ENCODE results near the gene IGF1.

IGF1 gene

GRCh38 chr12:102426599-102427542 lies 53.5 kb downstream of the IGF1 start:
- DNase-seq = no peak

GRCh38 chr12:102425109-102426039 lies 55.0 kb downstream of the IGF1 start:
- DNase-seq = no peak

GRCh38 chr12:102423462-102423861 lies 56.9 kb downstream of the IGF1 start:
- DNase-seq = no peak

GRCh38 chr12:102421802-102422583 lies 58.4 kb downstream of the IGF1 start:
- DNase-seq = no peak

- DNase-seq = no peak
These were observed 61.1 kb downstream of the IGF1 start for GRCh38 chr12:102419094-102419764.

GRCh38 chr12:102417055-102417454 lies 63.3 kb downstream of the IGF1 start:
- DNase-seq = no peak

GRCh38 chr12:102415515-102415914 lies 64.8 kb downstream of the IGF1 start:
- DNase-seq = no peak

- DNase-seq = no peak
These were observed 67.0 kb downstream of the IGF1 start for GRCh38 chr12:102413396-102413795.

GRCh38 chr12:102410511-102410910 lies 69.9 kb downstream of the IGF1 start:
- no peak for DNase-seq

GRCh38 chr12:102408487-102409297 lies 71.7 kb downstream of the IGF1 start:
- no peak for DNase-seq

- no peak for DNase-seq
These were observed 72.4 kb downstream of the IGF1 start for GRCh38 chr12:102407776-102408486.

GRCh38 chr12:102406033-102406584 lies 74.3 kb downstream of the IGF1 start:
- DNase-seq = no peak

GRCh38 chr12:102401087-102401486 lies 79.3 kb downstream of the IGF1 start:
- no peak for DNase-seq

- no peak for DNase-seq
These were observed 80.7 kb downstream of the IGF1 start for GRCh38 chr12:102399653-102400052.

- DNase-seq = no peak
These were observed 84.1 kb downstream of the IGF1 start for GRCh38 chr12:102396276-102396675.

GRCh38 chr12:102394200-102394599 lies 86.2 kb downstream of the IGF1 start:
- DNase-seq = no peak

- DNase-seq = no peak
These were observed 90.3 kb downstream of the IGF1 start for GRCh38 chr12:102390068-102390467.

- DNase-seq = no peak
These were observed 91.9 kb downstream of the IGF1 start for GRCh38 chr12:102388469-102388868.

- no peak for DNase-seq
These were observed 95.0 kb downstream of the IGF1 start for GRCh38 chr12:102385343-102385742.
